GM12878 (cell line): Measurements from ENCODE around the gene NDUFA13.

Experiments used
- HDAC2 ChIP-seq: fragments of 200-600 bp; sonication (generic); IDR thresholded peaks from 2 replicates; pipeline ENCODE4 v1.6.1; 2017
- POLR2AphosphoS2 ChIP-seq: IDR thresholded peaks from 2 replicates; pipeline ENCODE4 v1.6.1; 2011; ENCODE audit warnings: low read depth, mild to moderate bottlenecking, low read length, improper control_type of control experiment, moderate library complexity
- TF ChIP-seq, protein P1 (sequence below), 3 experiments: IDR thresholded peaks in 2 of 3; conservative IDR thresholded peaks in 1 of 3; 2 replicates each; pipeline ENCODE4 v1.5.1; 2011; ENCODE audit warnings: low read depth in 3 of 3, low read length in 3 of 3, mild to moderate bottlenecking in 3 of 3, control low read depth in 2 of 3, moderate library complexity in 2 of 3, inconsistent platforms in 1 of 3, mixed read lengths in 1 of 3; ENCODE audit not compliant: control insufficient read depth in 2 of 3, insufficient read depth in 1 of 3; ENCODE audit errors: extremely low read depth in 1 of 3

DNA sequence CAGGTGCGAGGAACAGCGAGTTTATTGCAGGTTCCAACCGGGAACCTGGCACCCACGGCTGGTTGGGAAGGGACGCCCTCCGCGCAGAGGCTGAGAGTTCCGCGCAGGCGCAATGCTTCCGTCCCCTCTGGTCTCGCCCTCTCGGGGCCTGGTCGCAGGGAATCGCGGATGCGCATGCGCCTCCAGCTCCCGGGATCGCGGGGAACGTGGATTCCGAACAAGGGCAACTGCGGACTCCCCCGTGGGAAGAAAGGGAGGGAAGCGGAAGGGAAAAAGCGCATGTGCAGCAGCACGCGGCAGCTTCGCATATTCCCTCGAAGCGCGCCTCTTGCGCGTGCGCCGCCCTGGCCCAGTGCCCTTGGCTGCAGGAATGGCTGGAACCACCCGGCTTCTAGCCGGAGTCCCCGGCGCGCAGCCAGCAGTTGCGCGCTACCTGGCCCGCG is 1.8 kb upstream of the NDUFA13 start:
- TF ChIP-seq, protein P1, sequence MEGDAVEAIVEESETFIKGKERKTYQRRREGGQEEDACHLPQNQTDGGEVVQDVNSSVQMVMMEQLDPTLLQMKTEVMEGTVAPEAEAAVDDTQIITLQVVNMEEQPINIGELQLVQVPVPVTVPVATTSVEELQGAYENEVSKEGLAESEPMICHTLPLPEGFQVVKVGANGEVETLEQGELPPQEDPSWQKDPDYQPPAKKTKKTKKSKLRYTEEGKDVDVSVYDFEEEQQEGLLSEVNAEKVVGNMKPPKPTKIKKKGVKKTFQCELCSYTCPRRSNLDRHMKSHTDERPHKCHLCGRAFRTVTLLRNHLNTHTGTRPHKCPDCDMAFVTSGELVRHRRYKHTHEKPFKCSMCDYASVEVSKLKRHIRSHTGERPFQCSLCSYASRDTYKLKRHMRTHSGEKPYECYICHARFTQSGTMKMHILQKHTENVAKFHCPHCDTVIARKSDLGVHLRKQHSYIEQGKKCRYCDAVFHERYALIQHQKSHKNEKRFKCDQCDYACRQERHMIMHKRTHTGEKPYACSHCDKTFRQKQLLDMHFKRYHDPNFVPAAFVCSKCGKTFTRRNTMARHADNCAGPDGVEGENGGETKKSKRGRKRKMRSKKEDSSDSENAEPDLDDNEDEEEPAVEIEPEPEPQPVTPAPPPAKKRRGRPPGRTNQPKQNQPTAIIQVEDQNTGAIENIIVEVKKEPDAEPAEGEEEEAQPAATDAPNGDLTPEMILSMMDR (IDR thresholded peaks at IDR 0.05 in 2 of 3, conservative IDR thresholded peaks at IDR 0.05 in 1 of 3; ENCODE audit: control insufficient read depth in 2 of 3, extremely low read depth in 1 of 3, insufficient read depth in 1 of 3, low read depth in 3 of 3, low read length in 3 of 3): no peak
- no peak for TF ChIP-seq HDAC2
- no peak for TF ChIP-seq POLR2AphosphoS2
